Measurements from ENCODE around the gene CYB5R3.

CYB5R3 gene

DNA sequence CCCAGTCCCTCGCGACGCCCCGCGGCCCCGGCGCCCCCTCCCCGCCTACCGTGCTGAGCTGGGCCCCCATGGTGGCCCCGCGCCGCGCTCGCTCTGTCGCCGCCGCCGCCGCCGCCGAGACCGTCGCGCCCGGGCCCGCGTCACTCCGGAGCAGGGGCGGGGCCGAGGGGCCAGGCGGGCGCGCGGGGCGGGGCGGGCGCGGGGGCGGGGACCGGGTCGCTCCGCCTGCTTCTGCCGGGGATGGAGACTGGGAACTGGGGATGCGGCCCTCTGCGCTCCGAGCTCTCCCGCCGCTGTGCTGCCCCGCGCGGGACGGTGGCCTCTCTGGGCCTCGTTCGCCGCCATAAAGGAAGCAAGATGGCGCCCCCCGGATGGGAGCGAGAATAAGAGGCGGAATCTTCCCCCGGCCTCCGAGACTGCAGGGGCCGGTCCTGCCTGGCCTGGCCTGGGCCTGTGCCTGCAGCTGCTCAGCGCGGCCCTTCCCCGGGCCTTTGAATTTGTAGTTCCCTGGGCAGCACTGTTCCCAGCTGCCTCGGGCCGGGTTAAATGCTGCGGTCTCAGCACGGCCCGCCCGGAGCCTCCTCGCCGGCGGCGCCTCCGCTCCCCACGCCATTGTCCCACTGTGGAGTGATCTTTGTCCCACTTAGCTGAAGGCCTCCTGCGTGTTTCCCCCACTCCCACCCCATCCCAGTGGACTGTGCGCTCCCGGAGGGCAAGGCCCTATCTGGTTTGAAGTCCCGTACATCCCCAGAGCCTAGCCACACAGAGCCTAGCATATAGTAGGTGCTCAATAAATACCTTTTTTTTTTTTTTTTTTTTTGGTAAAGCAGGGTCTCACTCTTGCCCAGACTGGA lies at the start of gene CYB5R3:
TSS of gene CYB5R3 (minus strand) at position 147 of the 854 bp plus-strand sequence. CDS start at position 70, 77 bp downstream.
- peak; percentile 93 for DNase-seq

DNA sequence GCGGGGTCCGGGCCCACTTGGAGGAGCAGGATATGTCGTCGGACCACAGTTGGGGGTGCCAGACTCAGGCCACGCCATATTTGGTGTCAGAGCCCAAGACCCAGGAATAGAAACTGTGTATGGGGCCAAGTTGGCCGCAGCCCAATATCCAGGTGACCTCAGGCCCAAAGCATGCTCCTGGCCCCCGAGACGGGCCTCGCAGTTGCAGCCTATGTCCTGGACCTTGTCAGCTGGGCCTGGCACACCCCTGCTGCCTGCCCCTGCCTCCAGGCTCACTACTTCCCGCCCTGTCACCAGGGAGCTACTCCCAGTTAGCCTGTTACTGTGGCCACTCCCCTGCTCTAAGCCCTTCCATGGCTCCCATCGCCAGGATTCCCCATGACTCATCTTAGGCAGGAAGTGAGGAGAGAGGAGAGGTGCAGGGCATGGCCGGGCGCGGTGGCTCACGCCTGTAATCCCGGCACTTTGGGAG lies 48.4 kb upstream of the CYB5R3 start:
- DNase-seq, result peak; percentile 82

DNA sequence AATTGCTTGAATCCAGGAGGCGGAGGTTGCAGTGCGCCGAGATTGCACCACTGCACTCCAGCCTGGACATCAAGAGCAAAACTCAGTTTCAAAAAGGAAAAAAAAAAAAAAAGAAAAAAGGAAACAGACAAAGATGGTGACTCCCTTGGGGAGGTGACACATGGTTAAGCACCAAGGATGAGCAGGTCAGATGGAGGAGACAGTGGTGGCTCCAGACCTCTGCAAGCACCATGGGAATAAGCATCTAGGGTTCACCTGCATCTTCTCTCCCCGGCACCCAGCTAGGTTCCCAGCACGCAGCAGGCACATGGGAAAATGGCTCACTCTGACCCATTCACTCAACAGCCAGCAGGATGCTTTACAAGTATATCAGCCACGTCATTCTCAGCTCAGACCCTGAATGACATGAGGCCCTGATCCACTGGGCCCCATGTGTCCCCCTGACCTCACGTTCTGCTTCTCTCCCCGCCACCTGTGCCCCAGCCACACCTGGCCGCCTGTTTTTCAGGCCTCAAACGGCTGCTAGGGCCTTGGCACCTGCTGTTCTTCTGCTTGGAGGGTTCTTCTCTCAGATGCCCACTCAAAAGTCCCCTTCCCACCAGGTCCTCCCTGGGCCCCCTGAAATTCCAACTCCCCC lies 47.3 kb upstream of the CYB5R3 start:
- DNase-seq, result no peak

DNA sequence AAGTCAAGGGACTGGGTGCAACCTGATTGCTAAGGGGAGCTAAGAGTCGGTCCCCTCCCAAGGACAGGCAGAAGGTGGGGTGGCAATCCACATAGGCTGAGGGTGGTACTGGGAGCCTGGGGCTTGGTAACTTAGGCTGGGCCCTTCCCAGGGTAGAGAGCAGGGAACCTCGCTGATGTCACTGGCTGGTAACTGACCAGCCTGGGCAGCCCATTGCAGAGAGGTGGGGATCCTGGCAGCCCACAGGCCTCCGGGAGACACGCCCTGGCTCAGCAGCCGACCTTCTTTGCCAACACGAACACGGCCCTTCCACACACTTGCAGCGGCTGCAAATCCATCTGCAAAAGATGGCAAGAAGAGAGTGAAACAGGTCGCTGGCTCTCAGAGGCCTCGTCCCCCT lies 46.1 kb upstream of the CYB5R3 start:
- peak; percentile 61 for DNase-seq

DNA sequence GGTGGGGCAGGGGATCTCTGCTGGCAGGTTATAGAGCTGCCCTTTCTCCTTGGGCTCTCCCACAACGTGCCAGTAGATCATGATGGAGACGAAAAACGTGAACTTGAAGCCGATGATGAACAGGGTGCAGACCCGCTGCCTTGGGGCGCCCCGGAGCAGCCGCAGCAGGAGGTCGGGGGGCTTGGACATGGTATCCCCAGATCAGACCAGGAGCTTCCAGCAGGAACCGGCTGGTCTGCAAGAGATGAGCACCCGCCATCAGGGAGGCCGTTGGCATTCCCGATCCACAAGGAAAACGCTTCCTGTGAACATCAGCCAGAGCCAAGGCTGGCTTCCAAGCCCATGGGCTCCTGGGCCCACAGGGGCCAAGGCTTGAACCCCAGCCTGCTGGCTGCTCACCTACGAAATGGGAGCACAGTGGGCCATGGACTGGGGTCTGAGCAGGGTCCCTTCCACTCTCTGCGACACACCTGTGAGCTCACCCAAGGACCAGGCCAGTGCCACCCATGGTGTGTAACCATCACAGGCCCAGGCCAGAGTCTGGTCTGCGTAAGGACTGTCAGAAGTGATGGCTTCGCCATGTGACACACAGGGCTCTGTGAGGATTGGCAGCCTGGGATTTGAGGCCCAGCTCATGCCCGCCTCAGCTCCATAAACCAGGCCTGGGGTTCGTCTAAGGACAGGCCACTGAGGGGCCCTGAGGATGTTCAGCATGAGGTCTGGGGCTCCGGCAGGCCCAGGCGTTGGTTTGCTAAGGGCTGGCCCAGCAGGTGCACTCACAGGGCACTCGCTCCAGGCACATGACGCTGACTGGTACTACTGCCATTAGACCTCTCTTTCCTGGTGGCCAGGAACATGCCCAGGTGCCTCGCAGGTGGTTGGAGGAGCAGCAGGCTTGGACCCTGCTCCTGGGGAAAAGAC lies 44.8 kb upstream of the CYB5R3 start:
- DNase-seq, result no peak

DNA sequence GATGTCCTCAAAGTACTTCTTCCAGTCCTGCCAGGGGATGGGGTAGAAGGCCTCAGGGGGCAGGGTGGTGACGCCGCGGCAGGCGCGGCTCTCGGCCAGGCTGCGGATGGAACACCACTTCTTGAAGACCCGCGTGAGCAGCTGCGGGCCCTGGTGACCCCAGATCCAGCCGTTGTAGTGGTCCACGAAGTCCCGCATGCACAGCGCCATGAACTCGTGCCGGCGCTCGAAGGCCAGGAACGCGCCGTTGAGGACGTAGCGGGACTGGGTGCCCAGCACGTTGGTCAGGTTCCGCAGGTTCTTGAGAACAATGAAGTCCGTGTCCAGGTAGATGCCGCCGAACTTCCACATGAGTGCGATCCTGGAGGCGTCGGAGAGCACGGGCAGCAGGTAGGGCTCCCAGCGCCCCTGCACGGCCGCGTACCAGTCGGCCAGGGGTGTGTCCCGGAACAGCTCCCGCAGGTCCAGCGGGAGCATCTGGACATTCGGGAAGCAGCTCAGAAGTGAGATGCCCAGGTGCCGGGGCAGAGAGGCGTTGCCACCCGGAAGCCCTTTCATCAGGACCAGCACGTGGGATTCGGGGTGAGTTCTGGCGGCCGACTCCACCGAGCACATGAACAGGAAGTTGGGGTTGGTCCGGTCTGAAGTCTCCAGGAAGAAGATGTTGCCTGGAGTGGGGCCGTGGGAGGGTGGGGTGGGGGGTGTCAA lies 44.0 kb upstream of the CYB5R3 start:
- no peak for DNase-seq

DNA sequence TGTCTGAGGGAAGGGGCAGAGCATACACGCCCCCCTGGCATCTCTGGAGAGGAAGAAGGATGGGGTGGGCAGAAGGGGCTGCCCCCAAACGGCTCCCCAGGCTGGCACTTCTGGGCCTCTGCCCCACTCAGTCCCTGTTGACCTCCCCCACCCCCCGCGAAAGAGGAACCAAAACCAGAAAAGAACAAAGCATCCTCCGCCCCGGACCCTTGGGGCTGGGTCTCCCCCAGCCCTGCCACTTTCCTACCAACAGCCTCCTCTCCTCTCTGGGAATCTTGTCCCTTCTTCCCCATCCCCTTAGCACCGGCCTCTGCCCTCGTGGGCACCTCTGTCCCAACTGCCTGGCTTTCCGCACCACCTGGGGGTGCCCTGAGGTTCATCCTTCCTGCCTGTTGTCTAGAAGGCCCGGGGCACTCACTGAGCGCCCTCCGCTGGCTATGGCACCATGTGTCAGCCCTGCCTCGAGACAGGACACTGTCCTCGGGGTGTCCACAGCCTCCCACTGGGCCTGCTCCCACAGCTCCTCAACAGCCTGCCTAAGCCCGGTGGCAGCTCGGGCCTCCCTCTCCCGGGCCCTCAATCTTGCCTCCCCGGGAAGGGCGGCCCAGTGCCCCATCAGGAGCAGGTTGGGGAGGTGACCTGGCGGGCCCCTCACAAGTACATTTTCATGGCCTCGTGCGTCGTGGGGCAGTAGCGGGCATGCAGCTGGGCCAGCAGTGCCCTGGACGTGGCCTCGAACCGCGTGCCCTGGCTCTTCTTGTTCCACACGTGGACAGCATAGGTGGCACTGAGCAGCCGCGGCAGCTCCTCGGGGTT lies 43.3 kb upstream of the CYB5R3 start:
- DNase-seq, result no peak

DNA sequence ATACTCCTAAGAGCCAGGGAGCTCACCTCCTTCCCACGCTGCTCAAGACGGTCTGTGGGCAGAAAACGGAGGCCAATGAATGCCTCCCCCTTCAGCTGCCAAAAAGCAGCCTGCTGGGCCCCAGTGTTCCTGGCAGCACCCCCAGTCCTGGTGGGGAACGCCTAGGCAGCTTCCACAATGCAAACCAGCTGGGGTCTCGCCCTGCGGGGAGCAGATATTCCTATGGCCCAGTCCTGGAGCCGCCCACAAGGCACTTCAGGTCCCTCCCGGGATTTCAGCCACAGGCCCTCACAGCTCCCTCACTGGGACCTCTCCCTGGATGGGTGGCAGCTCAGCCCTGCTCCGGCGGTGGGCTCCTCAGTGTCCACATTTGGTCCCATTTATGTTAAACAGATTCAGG lies 42.2 kb upstream of the CYB5R3 start:
- no peak for DNase-seq

DNA sequence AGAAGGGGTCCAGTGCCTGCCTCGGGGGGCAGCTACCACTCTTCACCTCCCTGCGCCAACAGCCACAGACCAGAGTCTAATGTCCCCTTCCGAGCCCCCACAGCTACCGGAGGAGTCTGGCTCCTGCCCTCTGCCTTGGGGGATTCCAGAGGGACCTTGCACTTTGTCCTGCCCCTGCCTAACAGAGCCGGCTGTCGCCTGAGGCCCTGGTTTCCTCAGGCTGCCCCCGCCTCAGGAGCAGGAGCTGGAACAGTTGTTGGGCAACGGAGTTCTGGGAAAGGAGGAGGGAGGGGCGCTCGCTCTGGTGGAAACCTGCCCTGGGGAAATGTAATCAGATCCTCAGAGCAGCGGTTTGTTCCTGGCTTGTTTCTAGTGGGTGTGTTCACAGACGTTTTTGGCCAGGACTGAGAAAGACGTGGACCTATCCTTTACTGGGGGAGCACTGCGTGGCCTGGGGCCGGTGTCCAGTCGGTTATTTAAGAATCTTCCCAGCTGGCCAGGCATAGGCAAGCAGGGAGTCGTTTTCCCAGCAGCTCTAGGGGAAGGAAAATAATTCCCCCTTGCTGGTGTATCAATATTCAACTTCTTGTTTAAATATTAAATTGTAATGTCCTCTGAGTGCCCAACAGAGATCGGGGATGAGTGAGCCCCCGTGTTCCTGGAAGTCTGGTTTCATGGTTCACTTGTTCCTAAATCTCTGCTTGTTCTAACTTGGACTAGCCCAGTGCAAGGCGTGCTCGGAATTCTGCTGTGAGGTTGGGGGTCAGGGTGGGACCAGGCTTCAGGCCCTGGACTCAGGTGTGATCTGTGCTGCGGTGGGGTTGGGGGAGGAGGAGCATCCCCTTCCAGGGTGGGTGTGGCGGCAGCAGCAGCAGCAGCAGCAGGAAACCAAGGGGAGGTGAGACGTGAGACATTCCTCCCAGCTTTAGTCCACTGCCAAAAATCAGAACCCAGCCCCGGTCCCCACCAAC lies 39.3 kb upstream of the CYB5R3 start:
- DNase-seq, result peak; percentile 97

DNA sequence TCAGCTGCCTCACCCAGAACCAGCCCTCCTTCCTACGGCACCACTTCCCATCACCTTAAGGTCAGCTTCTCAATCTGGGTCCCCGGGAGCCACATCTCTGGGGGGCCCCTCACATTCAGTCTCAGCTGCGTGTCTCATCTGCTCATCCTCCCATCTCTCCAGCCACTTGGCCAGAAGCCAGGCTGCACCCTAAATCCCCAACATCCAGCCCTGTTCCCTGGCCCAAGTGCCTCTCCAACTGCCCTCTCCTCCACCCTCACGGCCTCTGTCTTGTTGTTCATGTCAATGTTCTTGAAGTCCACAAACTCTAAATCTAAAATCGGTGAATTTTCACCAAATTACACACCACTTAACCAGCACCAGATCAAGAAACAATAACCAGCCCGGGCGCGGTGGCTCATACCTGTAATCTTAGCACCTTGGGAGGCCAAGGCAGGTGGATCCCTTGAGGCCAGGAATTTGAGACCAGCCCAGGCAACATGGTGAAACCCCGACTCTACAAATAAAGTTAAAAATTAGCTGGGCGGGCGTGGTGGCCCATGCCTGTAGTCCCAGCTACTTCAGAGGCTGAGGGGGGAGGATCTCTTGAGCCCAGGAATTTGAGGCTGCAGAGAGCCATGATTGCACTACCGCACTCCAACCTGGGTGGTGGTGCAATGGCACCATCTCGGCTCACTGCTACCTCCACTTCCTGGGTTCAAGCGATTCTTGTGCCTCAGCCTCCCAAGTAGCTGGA lies 37.7 kb upstream of the CYB5R3 start:
- DNase-seq, result no peak

DNA sequence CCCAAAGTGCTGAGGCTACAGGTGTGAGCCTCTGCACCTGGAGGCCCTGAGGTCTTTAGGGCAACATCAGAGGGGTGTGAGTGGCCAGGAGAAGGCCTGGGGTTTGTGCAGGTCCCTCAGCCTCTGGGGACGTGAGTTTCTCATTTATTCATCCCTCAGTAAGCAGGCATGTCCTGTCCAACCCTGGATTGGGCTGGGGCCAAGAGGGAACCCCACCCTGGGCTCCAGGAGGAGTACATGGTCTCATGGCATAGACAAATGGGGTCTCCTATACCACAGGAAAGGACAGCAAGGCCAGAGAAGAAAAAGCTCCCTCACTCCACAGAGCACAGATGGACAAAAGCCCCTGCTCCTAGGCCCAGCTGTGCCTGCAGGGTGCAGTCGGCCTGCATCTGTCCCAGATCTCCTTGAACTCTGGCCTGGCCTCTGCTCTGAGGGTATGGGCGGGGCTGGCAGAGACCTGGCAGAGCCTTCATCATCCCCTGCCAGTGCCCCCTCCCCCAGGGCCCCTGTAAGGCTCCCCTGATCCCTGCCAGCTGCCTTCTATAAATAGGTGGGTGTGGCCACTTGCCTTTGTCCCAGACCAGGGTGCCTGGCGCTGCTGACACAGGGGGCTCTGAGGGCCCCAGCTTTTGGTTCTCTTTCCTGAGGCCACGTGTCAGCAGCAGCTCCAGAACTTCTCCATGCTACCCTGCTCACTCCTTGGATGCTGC lies 36.9 kb upstream of the CYB5R3 start:
- peak; percentile 78 for DNase-seq

DNA sequence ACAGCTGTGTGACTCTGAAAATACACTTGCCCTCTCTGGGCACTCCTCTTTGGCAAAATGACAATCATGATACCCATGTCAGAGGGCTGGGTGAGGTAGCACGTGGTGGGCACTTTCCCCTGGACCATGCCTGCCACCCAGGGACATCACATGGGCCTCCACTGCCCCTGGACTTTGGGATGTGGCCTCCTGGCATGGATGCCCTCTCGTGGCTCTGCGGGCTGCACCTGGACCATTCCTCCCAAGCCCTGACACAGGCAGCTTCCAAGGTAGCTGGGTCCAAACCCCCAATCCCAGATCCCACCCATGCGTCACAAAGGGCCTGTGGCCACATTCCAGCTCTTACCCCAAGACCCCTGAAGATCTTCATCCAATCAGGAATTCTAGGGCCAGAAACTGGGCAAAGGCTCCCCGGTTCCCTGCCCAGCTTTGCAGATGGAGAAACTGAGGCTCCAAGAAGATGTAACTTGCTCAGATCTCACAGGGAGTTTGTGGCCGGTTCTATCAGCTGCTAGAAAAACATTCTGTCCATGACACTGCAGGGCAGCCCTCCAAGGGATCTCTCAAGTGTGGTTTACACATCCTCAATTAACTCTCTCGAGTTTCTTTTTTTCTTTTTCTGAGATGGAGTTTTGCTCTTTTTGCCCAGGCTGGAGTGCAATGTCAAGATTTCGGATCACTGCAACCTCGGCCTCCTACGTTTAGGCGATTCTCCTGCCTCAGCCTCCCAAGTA lies 35.4 kb upstream of the CYB5R3 start:
- no peak for DNase-seq

DNA sequence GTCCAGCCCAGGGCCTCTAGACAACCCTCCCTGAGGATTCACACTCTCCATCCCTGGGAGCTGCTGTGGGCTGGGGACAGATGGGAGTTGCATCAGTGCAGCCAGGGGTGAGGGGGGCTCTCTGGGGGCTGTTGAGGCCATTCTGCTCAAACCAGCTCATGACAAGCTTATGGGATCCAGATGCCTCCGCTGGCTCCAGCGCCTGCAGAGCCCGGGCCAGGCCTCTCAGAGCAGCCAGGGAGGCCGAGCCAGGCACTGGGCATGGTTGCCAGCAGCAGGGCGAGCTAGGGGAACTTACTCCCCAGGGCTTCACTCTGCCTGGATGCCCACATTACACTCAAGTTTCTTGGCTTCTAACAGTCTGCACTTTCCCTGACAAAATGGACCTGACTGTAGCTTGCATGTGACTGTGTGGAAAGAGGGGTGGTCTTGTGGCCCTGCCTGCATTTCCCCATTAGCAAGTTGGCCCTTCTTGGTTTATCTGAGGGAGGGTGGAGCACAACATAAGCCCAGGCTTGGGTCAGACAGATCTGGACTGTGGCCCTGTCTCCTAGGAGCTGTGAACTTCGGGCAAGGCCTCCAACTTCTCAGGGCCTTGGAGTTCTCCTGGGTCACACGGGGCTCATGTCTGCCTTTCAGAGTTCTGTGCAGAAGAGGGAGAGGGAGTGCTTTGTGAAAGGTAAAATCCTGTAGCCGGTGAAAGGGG lies 34.5 kb upstream of the CYB5R3 start:
- peak; percentile 70 for DNase-seq

DNA sequence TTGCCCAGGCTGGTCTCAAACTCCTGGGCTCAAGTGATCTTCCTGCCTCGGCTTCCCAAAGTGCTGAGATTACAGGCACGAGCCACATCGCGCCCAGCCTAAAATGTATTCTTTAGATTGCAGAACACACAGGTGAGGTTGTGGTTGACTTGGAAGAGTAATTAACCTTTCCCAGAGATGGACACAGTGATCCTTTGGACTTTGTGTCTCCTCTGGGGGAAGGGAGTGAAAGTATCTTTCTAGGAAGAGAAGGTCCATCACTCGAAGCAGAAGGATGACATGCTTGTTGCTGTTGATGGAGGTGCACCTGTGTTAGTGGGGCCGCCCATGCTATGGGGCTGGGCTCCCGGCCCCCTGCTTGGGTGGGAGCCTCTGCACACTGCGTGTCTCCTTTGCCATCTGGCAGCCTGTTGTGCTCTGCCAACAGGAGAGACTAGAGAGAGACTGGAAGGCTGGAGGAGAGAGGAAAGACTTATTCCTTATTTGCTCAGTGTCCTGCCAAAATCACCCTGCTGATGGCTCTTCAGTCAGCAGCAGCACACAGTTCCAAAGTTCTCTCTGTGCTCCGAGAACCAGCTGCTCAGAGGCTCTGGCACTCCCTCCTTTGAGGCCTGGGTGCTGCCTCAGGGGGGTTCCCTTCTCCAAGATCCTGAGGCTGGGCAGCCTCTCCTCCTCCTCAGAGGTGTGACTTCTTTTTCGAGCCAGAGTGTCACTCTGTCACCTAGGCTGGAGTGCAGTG lies 33.1 kb upstream of the CYB5R3 start:
- no peak for DNase-seq

DNA sequence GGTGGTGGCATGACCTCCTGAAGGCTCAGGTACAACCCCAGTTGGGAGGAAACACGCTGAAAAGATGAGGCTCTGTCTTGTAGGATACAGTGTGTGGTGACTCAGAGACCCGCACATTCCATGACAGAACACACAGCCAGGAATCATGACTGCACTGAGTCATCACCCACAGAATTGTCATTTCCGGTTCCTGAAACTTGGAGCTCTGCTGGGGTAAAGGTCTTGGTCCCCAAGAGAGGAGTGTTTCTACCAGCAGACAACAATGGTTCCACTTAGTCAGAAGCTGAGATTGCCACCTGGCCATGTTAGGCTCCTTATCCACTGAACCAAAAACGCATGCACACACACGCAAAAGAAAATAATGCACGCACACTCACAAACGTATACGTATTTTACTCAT lies 31.5 kb upstream of the CYB5R3 start:
- DNase-seq, result no peak

DNA sequence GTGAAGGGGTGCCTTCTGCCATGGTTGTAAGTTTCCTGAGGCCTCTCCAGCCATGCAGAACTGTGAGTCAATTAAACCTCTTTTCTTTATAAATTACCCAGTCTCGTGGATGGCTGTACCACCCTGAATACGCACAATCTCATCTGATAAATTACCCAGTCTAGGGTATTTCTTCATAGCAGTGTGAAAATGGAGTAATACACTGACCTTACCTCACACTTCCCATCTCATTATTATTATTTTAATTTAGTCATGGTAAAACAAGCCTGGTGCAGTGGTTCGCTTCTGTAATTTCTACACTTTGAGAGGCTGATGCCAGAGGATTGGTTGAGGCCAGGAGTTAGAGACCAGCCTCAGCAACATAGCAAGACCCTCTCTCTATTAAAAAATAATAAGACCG lies 30.5 kb upstream of the CYB5R3 start:
- DNase-seq, result no peak

DNA sequence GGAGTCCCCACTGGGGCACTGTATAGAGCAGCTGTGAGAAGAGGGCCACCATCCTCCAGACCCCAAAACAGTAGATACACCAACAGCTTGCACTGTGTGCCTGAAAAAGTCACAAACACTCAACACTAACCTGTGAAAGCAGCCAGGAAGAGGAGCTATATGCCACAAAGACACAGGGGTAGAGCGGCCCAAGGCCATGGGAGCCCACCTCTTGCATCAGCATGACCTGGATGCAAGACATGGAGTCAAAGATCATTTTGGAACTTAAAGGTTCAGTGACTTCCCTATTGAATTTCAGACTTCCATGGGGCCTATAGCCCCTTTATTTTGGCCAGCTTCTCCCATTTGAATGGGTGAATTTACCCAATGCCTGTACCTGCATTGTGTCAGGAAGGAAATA lies 29.7 kb upstream of the CYB5R3 start:
- no peak for DNase-seq
